HCT116 (cell line): ENCODE results near the gene RAD18. TPM values are rescaled to one million over a fixed set of nuclear protein-coding genes. Genes with fewer than 3 reads are reported as not detected.

Experiments used
- ATAC-seq: fragments of 200-7000 bp; cut with Tn5 transposase; 2 replicates; pipeline ENCODE4 v1.9.1; 2020; ENCODE audit warnings: mild to moderate bottlenecking, moderate library complexity
- BruUV-seq: library from RNA; stranded (reverse); fragments of 400-500 nt; replicated peaks from 2 replicates; lab custom pipeline; 2021; lab: Mats Ljungman, UMichigan
- CTCF ChIA-PET: fragments of 300-600 bp; sonication (Branson Sonifier 250); formaldehyde crosslinking; loops from one replicate; lab custom pipeline; 2021; ENCODE audit warnings: antibody characterized with exemption; lab: Charles Lee
- POLR2A ChIA-PET: fragments of 300-600, 350-600 bp; sonication (Branson Sonifier 250); formaldehyde crosslinking; loops from one replicate; lab custom pipeline; 2021; ENCODE audit warnings: antibody characterized with exemption; lab: Charles Lee
- RAD21 ChIA-PET, 2 experiments: fragments of 300-600 bp; sonication (Branson Sonifier 250); formaldehyde crosslinking; loops; one replicate each; lab custom pipeline; 2023; ENCODE audit warnings: low total read pairs in 2 of 2; ENCODE audit not compliant: uncharacterized antibody in 2 of 2, unreplicated experiment in 2 of 2, low non-redundant PET in 1 of 2; lab: Charles Lee
- DNase-seq: peaks from one replicate; pipeline ENCODE4 v3.0.0-alpha.2; 2010; ENCODE audit warnings: low read depth, low spot score
- H2AFZ ChIP-seq: fragments of 200-600 bp; shearing (Covaris generic), sonication (generic); 2 replicates; pipeline ENCODE4 v1.6.1; 2017; ENCODE audit warnings: low read depth, mixed run types, mixed read lengths, antibody characterized with exemption, low read length; ENCODE audit not compliant: poor library complexity, severe bottlenecking
- H3K27ac ChIP-seq: 2 replicates; pipeline ENCODE4 v1.5.1; 2012; ENCODE audit warnings: low read depth, low read length
- H3K27me3 ChIP-seq: fragments of 200-600 bp; sonication (generic); 2 replicates; pipeline ENCODE4 v1.6.1; 2016; ENCODE audit warnings: mixed run types, low read length, mixed read lengths; ENCODE audit not compliant: insufficient read depth
- H3K36me3 ChIP-seq, 2 experiments: fragments of 200-500 bp in 1 of 2; fragments of 200-600 bp in 1 of 2; sonication (Bioruptor generic) in 1 of 2; sonication (generic) in 1 of 2; 2 replicates each; pipeline versions ENCODE4 v1.5.1 to v1.6.1; 2014 to 2016; ENCODE audit warnings: low read length in 2 of 2, inconsistent platforms in 1 of 2, mixed read lengths in 1 of 2, mixed run types in 1 of 2; ENCODE audit not compliant: insufficient read depth in 2 of 2, control insufficient read depth in 1 of 2
- H3K4me1 ChIP-seq, 2 experiments: fragments of 200-600 bp in 1 of 2; sonication (generic) in 1 of 2; 2 replicates each; pipeline versions ENCODE4 v1.5.1 to v1.6.1; 2012 to 2017; ENCODE audit warnings: low read length in 2 of 2, inconsistent platforms in 1 of 2, mild to moderate bottlenecking in 1 of 2, mixed read lengths in 1 of 2, mixed run types in 1 of 2, moderate library complexity in 1 of 2; ENCODE audit not compliant: insufficient read depth in 2 of 2, control insufficient read depth in 1 of 2
- H3K4me2 ChIP-seq: fragments of 200-600 bp; sonication (generic); 2 replicates; pipeline ENCODE4 v1.6.1; 2017; ENCODE audit warnings: mixed run types, low read length, mixed read lengths
- H3K4me3 ChIP-seq, 2 experiments: fragments of 200-600 bp in 1 of 2; sonication (generic) in 1 of 2; replicated peaks in 1 of 2; 2 replicates each; pipeline ENCODE4 v1.5.1; 2011 to 2016; ENCODE audit warnings: low read length in 2 of 2, control low read depth in 1 of 2, low read depth in 1 of 2, mild to moderate bottlenecking in 1 of 2, mixed read lengths in 1 of 2, mixed run types in 1 of 2
- H3K79me2 ChIP-seq: fragments of 200-600 bp; sonication (generic); 2 replicates; pipeline ENCODE4 v1.6.1; 2017; ENCODE audit warnings: mild to moderate bottlenecking, mixed run types, low read length, moderate library complexity, mixed read lengths; ENCODE audit not compliant: insufficient read depth
- H3K9ac ChIP-seq: fragments of 200-600 bp; sonication (generic); 2 replicates; pipeline ENCODE4 v1.6.1; 2016; ENCODE audit warnings: low read length, mixed read lengths
- H3K9me2 ChIP-seq: fragments of 200-600 bp; sonication (generic), shearing (Covaris generic); 2 replicates; pipeline ENCODE4 v1.6.1; 2017; ENCODE audit warnings: mixed run types, mild to moderate bottlenecking, moderate library complexity; ENCODE audit not compliant: insufficient read depth
- H3K9me3 ChIP-seq, 2 experiments: fragments of 200-500 bp in 1 of 2; fragments of 200-600 bp in 1 of 2; sonication (Bioruptor generic) in 1 of 2; sonication (generic) in 1 of 2; 2 replicates each; pipeline ENCODE4 v1.6.1; 2014 to 2017; ENCODE audit warnings: low read length in 2 of 2, mixed read lengths in 2 of 2, inconsistent platforms in 1 of 2, low read depth in 1 of 2, mild to moderate bottlenecking in 1 of 2, mixed run types in 1 of 2, moderate library complexity in 1 of 2; ENCODE audit not compliant: control insufficient read depth in 1 of 2, insufficient read depth in 1 of 2
- H4K20me1 ChIP-seq: fragments of 200-600 bp; sonication (generic), shearing (Covaris generic); 2 replicates; pipeline ENCODE4 v1.6.1; 2017; ENCODE audit warnings: mixed run types, mild to moderate bottlenecking, moderate library complexity; ENCODE audit not compliant: insufficient read depth
- CBX3 ChIP-seq: IDR thresholded peaks from 2 replicates; pipeline ENCODE4 v1.6.1; 2012; ENCODE audit warnings: low read depth
- ELF1 ChIP-seq: IDR thresholded peaks from 2 replicates; pipeline ENCODE4 v1.6.1; 2012; ENCODE audit warnings: low read depth, borderline replicate concordance
- EZH2 ChIP-seq: fragments of 200-600 bp; sonication (generic); IDR thresholded peaks from 2 replicates; pipeline ENCODE4 v1.6.1; 2017; ENCODE audit warnings: antibody characterized with exemption, mixed run types
- EZH2phosphoT487 ChIP-seq: fragments of 200-600 bp; IDR thresholded peaks from 2 replicates; pipeline ENCODE4 v1.6.1; 2018; ENCODE audit warnings: antibody characterized with exemption, borderline replicate concordance
- FOSL1 ChIP-seq: IDR thresholded peaks from 2 replicates; pipeline ENCODE4 v1.6.1; 2012; ENCODE audit warnings: low read depth
- POLR2A ChIP-seq: IDR thresholded peaks from 2 replicates; pipeline ENCODE4 v1.7.0; 2011; ENCODE audit warnings: borderline replicate concordance; ENCODE audit not compliant: insufficient read depth, insufficient read length; ENCODE audit errors: extremely low read depth
- REST ChIP-seq: IDR thresholded peaks from 2 replicates; pipeline ENCODE4 v1.6.1; 2012; ENCODE audit warnings: low read depth
- SP1 ChIP-seq: IDR thresholded peaks from 2 replicates; pipeline ENCODE4 v1.6.1; 2012; ENCODE audit warnings: low read depth
- SRF ChIP-seq: IDR thresholded peaks from 2 replicates; pipeline ENCODE4 v1.6.1; 2012; ENCODE audit warnings: low read depth
- YY1 ChIP-seq: IDR thresholded peaks from 2 replicates; pipeline ENCODE4 v1.6.1; 2011; ENCODE audit warnings: low read length, low read depth, moderate library complexity, mild to moderate bottlenecking; ENCODE audit not compliant: insufficient replicate concordance; ENCODE audit errors: extremely low read depth
- ZFX ChIP-seq: fragments of 450-650 bp; IDR thresholded peaks from 2 replicates; pipeline ENCODE4 v1.6.1; 2017
- ZNF274 ChIP-seq: fragments of 200-500 bp; sonication (Bioruptor generic); IDR thresholded peaks from 2 replicates; pipeline ENCODE4 v1.6.1; 2014; ENCODE audit warnings: mild to moderate bottlenecking, low read depth, low read length, inconsistent platforms
- intact Hi-C: fragments of 100-400 bp; cut with micrococcal nuclease; formaldehyde crosslinking; loops from 2 replicates; pipeline ENCODE4 v1.10.0; 2022
- total RNA-seq: library from RNA; stranded (reverse); gene quantifications from one replicate; pipeline ENCODE4 v1.2.1, GENCODE V29; 2021; ENCODE audit not compliant: unreplicated experiment

The RAD18 gene
- total RNA-seq, 1 experiment from 2014 or later = 28.7 TPM

- POLR2A ChIA-PET = no interaction called here
- H4K20me1 ChIP-seq = no peaks in the 10 kb centered on the region
- H3K4me1 ChIP-seq = no peaks in the 10 kb centered on the region
- RAD21 ChIA-PET = no interaction called here
- H3K4me3 ChIP-seq = no peak overlapping the region
- ATAC-seq = no peak
- DNase-seq = no peak
- H3K9me3 ChIP-seq = 0 out of 4 replicates have a peak, but pooled peaks cover 0 to 3% of the 10 kb centered on the region in 2 experiments
- BruUV-seq = no TSS peak
- H3K79me2 ChIP-seq = no peaks in the 10 kb centered on the region
- H3K9me2 ChIP-seq = no peaks in the 10 kb centered on the region
- no peak overlapping the region for H3K4me2 ChIP-seq
- no peaks in the 10 kb centered on the region for H3K36me3 ChIP-seq
- CTCF ChIA-PET = interaction anchor here (3.6 kb wide), 1 partner anchor 317 kb away, joined by 26 read pairs; no protein-coding TSS in a partner anchor
- H2AFZ ChIP-seq = no peak overlapping the region
- TF ChIP-seq POLR2A (no peak), EZH2 (no peak), FOSL1 (no peak), ZNF274 (no peak), ELF1 (no peak), REST (no peak), EZH2phosphoT487 (no peak), ZFX (no peak), CBX3 (no peak), SP1 (no peak), YY1 (no peak), SRF (no peak)
- intact Hi-C loops = no loop called here
- H3K9ac ChIP-seq = no peak overlapping the region
- no peaks in the 10 kb centered on the region; the same call in 1 of the 2 replicates for H3K27me3 ChIP-seq
- no peak overlapping the region for H3K27ac ChIP-seq
Observed at GRCh38 chr3:8985876-8986275, 22.6 kb upstream of the RAD18 start.
